WTC11 (cell line): ENCODE measurements around the gene SERP1. TPM values are rescaled to one million over a fixed set of nuclear protein-coding genes. Genes with fewer than 3 reads are reported as not detected.
A peak's percentile ranks its signal among the peaks of the same experiment; 100 is the strongest.

ENCODE experiments used
- ATAC-seq: fragments of 200-7000 bp; cut with Tn5 transposase; 2 replicates; pipeline ENCODE4 v1.10.0; 2021; ENCODE audit warnings: mild to moderate bottlenecking, moderate library complexity
- CTCF ChIA-PET: fragments of 300-600 bp; sonication (Branson Sonifier 250); formaldehyde crosslinking; loops from one replicate; lab custom pipeline; 2021; ENCODE audit warnings: antibody characterized with exemption; lab: Charles Lee
- POLR2A ChIA-PET: fragments of 350-600 bp; sonication (Branson Sonifier 250); formaldehyde crosslinking; loops from one replicate; lab custom pipeline; 2021; ENCODE audit warnings: antibody characterized with exemption; lab: Charles Lee
- DNase-seq: peaks from one replicate; pipeline ENCODE4 v3.0.0; 2021; ENCODE audit warnings: low spot score
- H3K27ac Mint-ChIP-seq: 2 replicates; pipeline ENCODE4 v1.8.0; 2021; ENCODE audit warnings: mixed read lengths
- H3K27me3 Mint-ChIP-seq: 2 replicates; pipeline ENCODE4 v1.8.0; 2021; ENCODE audit warnings: low read depth, mild to moderate bottlenecking, moderate library complexity, mixed read lengths
- H3K36me3 Mint-ChIP-seq: 2 replicates; pipeline ENCODE4 v1.8.0; 2021; ENCODE audit warnings: mixed read lengths
- H3K4me1 Mint-ChIP-seq: 2 replicates; pipeline ENCODE4 v1.8.0; 2022; ENCODE audit warnings: mixed read lengths
- H3K4me3 Mint-ChIP-seq: 2 replicates; pipeline ENCODE4 v1.8.0; 2021; ENCODE audit warnings: mild to moderate bottlenecking, moderate library complexity, mixed read lengths
- H3K9me3 Mint-ChIP-seq: 2 replicates; pipeline ENCODE4 v1.8.0; 2021; ENCODE audit warnings: mixed read lengths
- CREM ChIP-seq: sonication (generic); formaldehyde crosslinking; IDR thresholded peaks from 2 replicates; pipeline ENCODE4 v1.8.1; 2022; ENCODE audit warnings: mild to moderate bottlenecking, missing genetic modification reagents, moderate library complexity
- JAZF1 ChIP-seq: fragments of 250-450 bp; sonication (Bioruptor Pico); IDR thresholded peaks from 2 replicates; pipeline ENCODE4 v1.9.0; 2021; ENCODE audit warnings: moderate library complexity, mild to moderate bottlenecking, inconsistent platforms
- NR2C2 ChIP-seq: sonication (generic); formaldehyde crosslinking; IDR thresholded peaks from 2 replicates; pipeline ENCODE4 v1.8.0; 2022; ENCODE audit warnings: mild to moderate bottlenecking, missing genetic modification reagents
- NR3C1 ChIP-seq: sonication (generic); formaldehyde crosslinking; conservative IDR thresholded peaks from 2 replicates; pipeline ENCODE4 v1.8.1; 2023; ENCODE audit warnings: low read depth, mild to moderate bottlenecking, missing genetic modification reagents
- PRRX2 ChIP-seq: fragments of 250-450 bp; sonication (Bioruptor Pico); IDR thresholded peaks from 2 replicates; pipeline ENCODE4 v1.8.0; 2021; ENCODE audit warnings: mild to moderate bottlenecking
- SP1 ChIP-seq: sonication (generic); formaldehyde crosslinking; conservative IDR thresholded peaks from 2 replicates; pipeline ENCODE4 v1.8.1; 2022; ENCODE audit warnings: missing genetic modification reagents
- TCF7 ChIP-seq: sonication (generic); formaldehyde crosslinking; IDR thresholded peaks from 2 replicates; pipeline ENCODE4 v1.8.0; 2022; ENCODE audit warnings: mild to moderate bottlenecking, low read depth, missing genetic modification reagents, moderate library complexity
- ZNF138 ChIP-seq: sonication (generic); formaldehyde crosslinking; conservative IDR thresholded peaks from 2 replicates; pipeline ENCODE4 v1.8.1; 2022; ENCODE audit warnings: mild to moderate bottlenecking, moderate library complexity, missing genetic modification reagents
- ZNF317 ChIP-seq: sonication (generic); formaldehyde crosslinking; IDR thresholded peaks from 2 replicates; pipeline ENCODE4 v1.8.1; 2023; ENCODE audit warnings: low read depth, mild to moderate bottlenecking, moderate library complexity, missing genetic modification reagents, borderline replicate concordance
- ZNF423 ChIP-seq: fragments of 250-450 bp; sonication (Bioruptor Pico); IDR thresholded peaks from 2 replicates; pipeline ENCODE4 v2.1.2; 2022; ENCODE audit warnings: mild to moderate bottlenecking, moderate library complexity
- total RNA-seq: library from RNA; stranded (reverse); gene quantifications from 3 replicates; pipeline ENCODE4 v1.2.3, GENCODE V29; 2021
- TF ChIP-seq, protein P1 (sequence below): sonication (generic); formaldehyde crosslinking; IDR thresholded peaks from 2 replicates; pipeline ENCODE4 v1.8.1; 2022; ENCODE audit warnings: low read depth, mild to moderate bottlenecking, moderate library complexity, missing genetic modification reagents, borderline replicate concordance
- TF ChIP-seq, protein P2 (sequence below): sonication (generic); formaldehyde crosslinking; IDR thresholded peaks from 2 replicates; pipeline ENCODE4 v1.8.0; 2022; ENCODE audit warnings: missing genetic modification reagents
- TF ChIP-seq, protein P3 (sequence below): sonication (generic); formaldehyde crosslinking; IDR thresholded peaks from 2 replicates; pipeline ENCODE4 v1.8.0; 2022; ENCODE audit warnings: mild to moderate bottlenecking, missing genetic modification reagents
- TF ChIP-seq, protein P4 (sequence below): fragments of 250-450 bp; sonication (Bioruptor Pico); IDR thresholded peaks from 2 replicates; pipeline ENCODE4 v1.9.0; 2021; ENCODE audit warnings: mild to moderate bottlenecking, borderline replicate concordance
- TF ChIP-seq, protein P5 (sequence below): fragments of 250-450 bp; sonication (Bioruptor Pico); IDR thresholded peaks from 2 replicates; pipeline ENCODE4 v1.9.0; 2021; ENCODE audit warnings: mild to moderate bottlenecking

Gene SERP1
- total RNA-seq, 1 experiment from 2014 or later, result 98.3 TPM

DNA sequence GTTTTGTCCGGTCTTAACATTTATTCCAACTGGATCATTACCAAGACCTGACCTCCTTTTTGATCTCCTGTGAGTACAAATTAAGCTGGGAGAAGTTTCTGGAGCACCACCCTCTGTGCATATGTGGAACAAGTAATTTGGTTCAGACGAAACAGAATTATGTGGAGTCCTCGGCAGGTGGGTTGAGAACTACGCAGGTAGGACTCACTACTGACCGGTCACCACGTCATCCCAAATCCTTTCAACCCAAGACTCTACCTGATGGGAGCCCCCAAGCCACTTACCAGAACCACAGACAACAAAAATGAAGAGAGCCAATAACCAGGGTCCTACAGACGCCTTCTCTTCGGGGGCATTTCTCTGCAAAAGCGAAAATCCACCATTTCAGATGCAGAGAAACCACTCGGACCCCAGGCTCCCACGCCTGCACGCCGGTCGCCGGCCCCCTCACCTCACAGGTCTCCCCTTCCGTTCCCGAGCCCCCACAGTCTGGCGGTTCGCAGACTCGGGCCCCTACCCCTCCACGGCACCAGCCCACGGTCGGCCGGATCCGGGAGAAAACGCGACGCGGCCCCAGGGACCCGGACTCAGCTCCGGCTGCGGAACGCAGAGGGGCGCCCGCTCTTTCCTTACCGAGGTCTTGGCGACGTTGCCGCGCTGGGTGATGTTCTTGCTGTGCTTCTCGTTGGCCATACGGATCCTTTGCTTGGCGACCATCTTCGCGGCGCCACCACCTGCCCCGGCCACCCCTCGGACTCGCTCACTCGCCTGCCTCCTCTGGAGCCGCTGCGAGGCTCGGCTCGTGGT lies 674 bp downstream of the SERP1 start (continued):
- TF ChIP-seq, protein P1, sequence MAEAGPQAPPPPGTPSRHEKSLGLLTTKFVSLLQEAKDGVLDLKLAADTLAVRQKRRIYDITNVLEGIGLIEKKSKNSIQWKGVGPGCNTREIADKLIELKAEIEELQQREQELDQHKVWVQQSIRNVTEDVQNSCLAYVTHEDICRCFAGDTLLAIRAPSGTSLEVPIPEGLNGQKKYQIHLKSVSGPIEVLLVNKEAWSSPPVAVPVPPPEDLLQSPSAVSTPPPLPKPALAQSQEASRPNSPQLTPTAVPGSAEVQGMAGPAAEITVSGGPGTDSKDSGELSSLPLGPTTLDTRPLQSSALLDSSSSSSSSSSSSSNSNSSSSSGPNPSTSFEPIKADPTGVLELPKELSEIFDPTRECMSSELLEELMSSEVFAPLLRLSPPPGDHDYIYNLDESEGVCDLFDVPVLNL (CRISPR knock-in tag), result no peak
- TF ChIP-seq SP1 (no peak), NR2C2 (CRISPR knock-in tag) (no peak)

DNA sequence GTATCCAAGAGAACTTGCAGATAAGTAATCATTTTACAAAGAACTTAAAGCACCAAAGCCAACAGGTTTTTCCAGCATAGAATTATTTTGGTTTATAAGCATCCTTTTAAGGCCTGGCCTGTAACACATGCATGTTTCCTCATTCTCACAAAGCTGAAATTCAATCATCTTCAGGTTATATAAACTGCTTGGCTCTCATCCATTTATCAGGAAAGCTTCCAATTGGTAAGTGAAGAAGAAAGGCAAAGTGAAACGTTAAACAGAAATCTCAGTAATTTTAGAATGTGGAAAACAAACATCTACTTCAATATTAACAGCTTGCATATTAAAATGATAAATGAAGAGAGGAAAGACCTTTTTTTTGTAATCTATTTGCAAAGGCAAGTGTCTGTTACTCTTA lies 1.6 kb downstream of the SERP1 start:
- Mint-ChIP-seq H3K36me3 (peaks cover 36% of the 10 kb centered on the region), H3K4me1 (peaks cover 22% of the 10 kb centered on the region), H3K27ac (no peak overlapping the region), H3K4me3 (peak overlapping the region; percentile 93), H3K27me3 (no peaks in the 10 kb centered on the region)
- ATAC-seq (no peak), DNase-seq (no peak)
- ChIA-PET CTCF (no interaction called here), POLR2A (interaction anchor here (2.1 kb wide), 1 partner anchor 59 kb away, joined by 11 read pairs; the partner anchor contains the start of gene SELENOT)
- TF ChIP-seq, protein P2, sequence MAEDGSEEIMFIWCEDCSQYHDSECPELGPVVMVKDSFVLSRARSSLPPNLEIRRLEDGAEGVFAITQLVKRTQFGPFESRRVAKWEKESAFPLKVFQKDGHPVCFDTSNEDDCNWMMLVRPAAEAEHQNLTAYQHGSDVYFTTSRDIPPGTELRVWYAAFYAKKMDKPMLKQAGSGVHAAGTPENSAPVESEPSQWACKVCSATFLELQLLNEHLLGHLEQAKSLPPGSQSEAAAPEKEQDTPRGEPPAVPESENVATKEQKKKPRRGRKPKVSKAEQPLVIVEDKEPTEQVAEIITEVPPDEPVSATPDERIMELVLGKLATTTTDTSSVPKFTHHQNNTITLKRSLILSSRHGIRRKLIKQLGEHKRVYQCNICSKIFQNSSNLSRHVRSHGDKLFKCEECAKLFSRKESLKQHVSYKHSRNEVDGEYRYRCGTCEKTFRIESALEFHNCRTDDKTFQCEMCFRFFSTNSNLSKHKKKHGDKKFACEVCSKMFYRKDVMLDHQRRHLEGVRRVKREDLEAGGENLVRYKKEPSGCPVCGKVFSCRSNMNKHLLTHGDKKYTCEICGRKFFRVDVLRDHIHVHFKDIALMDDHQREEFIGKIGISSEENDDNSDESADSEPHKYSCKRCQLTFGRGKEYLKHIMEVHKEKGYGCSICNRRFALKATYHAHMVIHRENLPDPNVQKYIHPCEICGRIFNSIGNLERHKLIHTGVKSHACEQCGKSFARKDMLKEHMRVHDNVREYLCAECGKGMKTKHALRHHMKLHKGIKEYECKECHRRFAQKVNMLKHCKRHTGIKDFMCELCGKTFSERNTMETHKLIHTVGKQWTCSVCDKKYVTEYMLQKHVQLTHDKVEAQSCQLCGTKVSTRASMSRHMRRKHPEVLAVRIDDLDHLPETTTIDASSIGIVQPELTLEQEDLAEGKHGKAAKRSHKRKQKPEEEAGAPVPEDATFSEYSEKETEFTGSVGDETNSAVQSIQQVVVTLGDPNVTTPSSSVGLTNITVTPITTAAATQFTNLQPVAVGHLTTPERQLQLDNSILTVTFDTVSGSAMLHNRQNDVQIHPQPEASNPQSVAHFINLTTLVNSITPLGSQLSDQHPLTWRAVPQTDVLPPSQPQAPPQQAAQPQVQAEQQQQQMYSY (CRISPR knock-in tag), result no peak
- TF ChIP-seq, protein P3, sequence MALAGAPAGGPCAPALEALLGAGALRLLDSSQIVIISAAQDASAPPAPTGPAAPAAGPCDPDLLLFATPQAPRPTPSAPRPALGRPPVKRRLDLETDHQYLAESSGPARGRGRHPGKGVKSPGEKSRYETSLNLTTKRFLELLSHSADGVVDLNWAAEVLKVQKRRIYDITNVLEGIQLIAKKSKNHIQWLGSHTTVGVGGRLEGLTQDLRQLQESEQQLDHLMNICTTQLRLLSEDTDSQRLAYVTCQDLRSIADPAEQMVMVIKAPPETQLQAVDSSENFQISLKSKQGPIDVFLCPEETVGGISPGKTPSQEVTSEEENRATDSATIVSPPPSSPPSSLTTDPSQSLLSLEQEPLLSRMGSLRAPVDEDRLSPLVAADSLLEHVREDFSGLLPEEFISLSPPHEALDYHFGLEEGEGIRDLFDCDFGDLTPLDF (CRISPR knock-in tag), result no peak
- TF ChIP-seq, protein P4, sequence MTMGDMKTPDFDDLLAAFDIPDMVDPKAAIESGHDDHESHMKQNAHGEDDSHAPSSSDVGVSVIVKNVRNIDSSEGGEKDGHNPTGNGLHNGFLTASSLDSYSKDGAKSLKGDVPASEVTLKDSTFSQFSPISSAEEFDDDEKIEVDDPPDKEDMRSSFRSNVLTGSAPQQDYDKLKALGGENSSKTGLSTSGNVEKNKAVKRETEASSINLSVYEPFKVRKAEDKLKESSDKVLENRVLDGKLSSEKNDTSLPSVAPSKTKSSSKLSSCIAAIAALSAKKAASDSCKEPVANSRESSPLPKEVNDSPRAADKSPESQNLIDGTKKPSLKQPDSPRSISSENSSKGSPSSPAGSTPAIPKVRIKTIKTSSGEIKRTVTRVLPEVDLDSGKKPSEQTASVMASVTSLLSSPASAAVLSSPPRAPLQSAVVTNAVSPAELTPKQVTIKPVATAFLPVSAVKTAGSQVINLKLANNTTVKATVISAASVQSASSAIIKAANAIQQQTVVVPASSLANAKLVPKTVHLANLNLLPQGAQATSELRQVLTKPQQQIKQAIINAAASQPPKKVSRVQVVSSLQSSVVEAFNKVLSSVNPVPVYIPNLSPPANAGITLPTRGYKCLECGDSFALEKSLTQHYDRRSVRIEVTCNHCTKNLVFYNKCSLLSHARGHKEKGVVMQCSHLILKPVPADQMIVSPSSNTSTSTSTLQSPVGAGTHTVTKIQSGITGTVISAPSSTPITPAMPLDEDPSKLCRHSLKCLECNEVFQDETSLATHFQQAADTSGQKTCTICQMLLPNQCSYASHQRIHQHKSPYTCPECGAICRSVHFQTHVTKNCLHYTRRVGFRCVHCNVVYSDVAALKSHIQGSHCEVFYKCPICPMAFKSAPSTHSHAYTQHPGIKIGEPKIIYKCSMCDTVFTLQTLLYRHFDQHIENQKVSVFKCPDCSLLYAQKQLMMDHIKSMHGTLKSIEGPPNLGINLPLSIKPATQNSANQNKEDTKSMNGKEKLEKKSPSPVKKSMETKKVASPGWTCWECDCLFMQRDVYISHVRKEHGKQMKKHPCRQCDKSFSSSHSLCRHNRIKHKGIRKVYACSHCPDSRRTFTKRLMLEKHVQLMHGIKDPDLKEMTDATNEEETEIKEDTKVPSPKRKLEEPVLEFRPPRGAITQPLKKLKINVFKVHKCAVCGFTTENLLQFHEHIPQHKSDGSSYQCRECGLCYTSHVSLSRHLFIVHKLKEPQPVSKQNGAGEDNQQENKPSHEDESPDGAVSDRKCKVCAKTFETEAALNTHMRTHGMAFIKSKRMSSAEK (CRISPR knock-in tag), result no peak
- TF ChIP-seq CREM (CRISPR knock-in tag) (no peak), ZNF138 (CRISPR knock-in tag) (no peak), ZNF317 (CRISPR knock-in tag) (no peak), TCF7 (CRISPR knock-in tag) (no peak), ZNF423 (CRISPR knock-in tag) (no peak), JAZF1 (CRISPR knock-in tag) (no peak), PRRX2 (CRISPR knock-in tag) (no peak), NR3C1 (CRISPR knock-in tag) (no peak)
- TF ChIP-seq, protein P5, sequence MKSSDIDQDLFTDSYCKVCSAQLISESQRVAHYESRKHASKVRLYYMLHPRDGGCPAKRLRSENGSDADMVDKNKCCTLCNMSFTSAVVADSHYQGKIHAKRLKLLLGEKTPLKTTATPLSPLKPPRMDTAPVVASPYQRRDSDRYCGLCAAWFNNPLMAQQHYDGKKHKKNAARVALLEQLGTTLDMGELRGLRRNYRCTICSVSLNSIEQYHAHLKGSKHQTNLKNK, result no peak
- TF ChIP-seq, all 79 proteins: peak for 0
- no peaks in the 10 kb centered on the region for H3K9me3 Mint-ChIP-seq
